HUES64 (cell line): ENCODE data around the gene AP1M2.
"Not testable (repeated sequence)": the region's sequence is repeated elsewhere in the genome, so short reads cannot be mapped to it uniquely, and the experiment has no call there.

ENCODE experiments used
- H3K27ac ChIP-seq: 2 replicates; pipeline ENCODE4 v1.7.0; 2013; ENCODE audit warnings: low read depth, low read length, inconsistent platforms
- H3K27me3 ChIP-seq: 2 replicates; pipeline ENCODE4 v1.6.1; 2013; ENCODE audit warnings: mild to moderate bottlenecking, low read length; ENCODE audit not compliant: insufficient read depth
- H3K36me3 ChIP-seq: 2 replicates; pipeline ENCODE4 v1.6.1; 2013; ENCODE audit warnings: mild to moderate bottlenecking, low read length; ENCODE audit not compliant: insufficient read depth
- H3K4me1 ChIP-seq: 2 replicates; pipeline ENCODE4 v1.6.1; 2013; ENCODE audit warnings: mild to moderate bottlenecking, low read length, moderate library complexity; ENCODE audit not compliant: insufficient read depth
- H3K4me3 ChIP-seq: 2 replicates; pipeline ENCODE4 v1.5.1; 2013; ENCODE audit warnings: mild to moderate bottlenecking, low read length, moderate library complexity
- H3K9ac ChIP-seq: 2 replicates; pipeline ENCODE4 v1.6.1; 2013; ENCODE audit warnings: mild to moderate bottlenecking, low read depth, low read length
- H3K9me3 ChIP-seq: 2 replicates; pipeline ENCODE4 v1.6.1; 2013; ENCODE audit warnings: low read depth, low read length; ENCODE audit not compliant: insufficient read depth
- WGBS: fragments of 150-250, 120-280 bp; methylation state at CpG from one replicate; pipeline ENCODE4 v1.1.7; 2013; ENCODE audit warnings: missing lambda C conversion rate; 5-methylcytosine and 5-hydroxymethylcytosine counted together

The AP1M2 gene

DNA sequence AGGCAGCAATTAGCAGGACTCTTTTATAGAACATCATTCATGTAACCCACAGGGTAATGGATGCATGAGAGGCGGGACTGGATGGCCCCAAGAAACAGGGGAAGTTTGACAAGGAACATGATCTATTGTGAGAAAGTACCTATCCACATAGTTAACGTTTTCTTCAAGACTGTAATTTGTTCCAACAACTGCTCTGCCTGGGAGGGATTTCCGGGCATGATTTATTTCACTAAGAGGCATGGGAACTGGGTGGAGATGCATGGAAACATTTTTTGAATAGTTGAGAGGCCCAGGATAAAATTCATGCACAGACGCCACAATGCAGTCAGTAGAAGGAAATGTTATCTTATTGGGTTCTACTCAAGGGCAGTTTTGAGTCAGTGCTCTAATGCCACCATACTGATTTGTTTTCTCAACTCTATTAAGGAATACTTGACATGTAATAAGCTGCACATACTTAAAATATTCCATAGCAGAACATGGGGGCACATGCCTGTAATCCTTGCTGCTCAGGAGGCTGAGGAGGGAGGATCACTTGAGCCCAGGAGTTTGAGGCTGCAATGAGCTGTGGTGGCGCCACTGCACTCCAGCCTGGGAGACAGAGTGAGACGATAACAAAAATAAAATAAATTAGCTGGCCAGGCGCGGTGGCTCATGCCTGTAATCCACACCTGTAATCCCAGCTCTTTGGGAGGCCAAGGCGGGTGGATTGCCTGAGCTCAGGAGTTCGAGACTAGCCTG, 53.3 kb downstream of the AP1M2 start:
- Histone ChIP-seq H3K27ac (no peak overlapping the region), H3K4me1 (no peaks in the 10 kb centered on the region), H3K9me3 (no peaks in the 10 kb centered on the region), H3K36me3 (no peaks in the 10 kb centered on the region), H3K27me3 (no peaks in the 10 kb centered on the region; the same call in 1 of the 2 replicates), H3K9ac (no peak overlapping the region), H3K4me3 (no peak overlapping the region)
- 90% methylated on average over 10 of the region's 10 CpGs for WGBS

DNA sequence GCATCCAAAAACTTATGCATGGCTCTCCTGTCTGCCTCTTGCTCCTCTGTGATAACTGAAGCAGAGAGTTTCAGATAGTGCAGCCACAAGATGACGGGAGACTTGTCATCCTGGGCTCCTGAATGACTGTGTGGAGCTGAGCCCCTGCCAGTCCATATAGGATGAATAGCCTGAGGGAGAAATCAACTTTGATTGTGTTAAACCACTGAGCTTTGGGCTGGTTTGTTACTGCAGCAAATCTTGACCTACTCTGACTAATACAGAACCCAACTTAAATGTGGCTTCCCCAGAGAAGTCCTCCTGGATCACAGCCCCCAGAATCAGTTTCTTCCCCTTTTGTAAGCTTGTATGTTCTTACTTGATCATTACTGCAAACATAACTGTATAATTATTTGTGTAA, 54.7 kb downstream of the AP1M2 start:
- no peaks in the 10 kb centered on the region for H3K4me1 ChIP-seq
- no peaks in the 10 kb centered on the region; the same call in 1 of the 2 replicates for H3K27me3 ChIP-seq
- WGBS, result 89% methylated on average over 1 of the region's 1 CpG
- no peak overlapping the region for H3K27ac ChIP-seq
- no peaks in the 10 kb centered on the region for H3K36me3 ChIP-seq
- no peak overlapping the region for H3K9ac ChIP-seq
- no peak overlapping the region for H3K4me3 ChIP-seq
- no peaks in the 10 kb centered on the region for H3K9me3 ChIP-seq

DNA sequence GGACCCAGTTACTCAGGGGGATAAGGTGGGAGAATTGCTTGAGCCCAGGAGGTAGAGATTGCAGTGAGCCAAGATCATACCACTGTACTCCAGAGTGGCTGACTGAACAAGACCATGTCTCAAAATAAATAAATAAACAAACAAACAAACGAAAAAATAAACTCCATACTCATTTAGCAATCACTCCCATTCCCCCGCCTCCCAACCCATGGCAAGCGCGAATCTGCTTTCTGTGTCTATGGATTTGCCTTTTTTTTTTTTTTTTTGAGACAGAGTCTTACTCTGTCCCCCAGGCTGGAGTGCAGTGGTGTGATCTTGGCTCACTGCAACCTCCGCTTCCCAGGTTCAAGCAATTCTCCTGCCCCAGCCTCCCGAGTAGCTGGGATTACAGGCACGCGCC, 60.2 kb downstream of the AP1M2 start:
- H3K4me3 ChIP-seq, H3K9me3 ChIP-seq, H3K36me3 ChIP-seq, H3K27ac ChIP-seq, H3K9ac ChIP-seq, H3K27me3 ChIP-seq, H3K4me1 ChIP-seq: not testable (repeated sequence)
- 90% methylated on average over 8 of the region's 8 CpGs for WGBS

DNA sequence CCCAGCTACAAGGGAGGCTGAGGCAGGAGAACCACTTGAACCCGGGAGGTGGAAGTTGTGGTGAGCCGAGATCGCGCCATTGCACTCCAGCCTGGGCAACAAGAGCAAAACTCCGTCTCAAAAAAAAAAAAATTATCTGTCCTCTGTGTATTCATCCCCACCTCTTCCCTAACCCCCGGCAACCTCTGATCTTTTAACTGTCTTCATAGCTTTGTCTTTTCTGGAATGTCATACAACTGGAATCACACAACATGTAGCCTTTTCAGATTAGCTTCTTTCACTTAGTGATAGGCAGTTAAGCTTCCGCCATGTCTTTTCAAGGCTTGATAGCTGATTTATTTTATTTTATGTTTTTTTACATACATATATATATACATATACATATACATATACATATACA, 61.5 kb downstream of the AP1M2 start:
- Histone ChIP-seq H3K27ac (no peak overlapping the region), H3K9ac (no peak overlapping the region), H3K36me3 (no peaks in the 10 kb centered on the region), H3K27me3 (no peaks in the 10 kb centered on the region), H3K9me3 (no peaks in the 10 kb centered on the region), H3K4me3 (no peak overlapping the region), H3K4me1 (no peaks in the 10 kb centered on the region)
- 93% methylated on average over 6 of the region's 7 CpGs for WGBS

DNA sequence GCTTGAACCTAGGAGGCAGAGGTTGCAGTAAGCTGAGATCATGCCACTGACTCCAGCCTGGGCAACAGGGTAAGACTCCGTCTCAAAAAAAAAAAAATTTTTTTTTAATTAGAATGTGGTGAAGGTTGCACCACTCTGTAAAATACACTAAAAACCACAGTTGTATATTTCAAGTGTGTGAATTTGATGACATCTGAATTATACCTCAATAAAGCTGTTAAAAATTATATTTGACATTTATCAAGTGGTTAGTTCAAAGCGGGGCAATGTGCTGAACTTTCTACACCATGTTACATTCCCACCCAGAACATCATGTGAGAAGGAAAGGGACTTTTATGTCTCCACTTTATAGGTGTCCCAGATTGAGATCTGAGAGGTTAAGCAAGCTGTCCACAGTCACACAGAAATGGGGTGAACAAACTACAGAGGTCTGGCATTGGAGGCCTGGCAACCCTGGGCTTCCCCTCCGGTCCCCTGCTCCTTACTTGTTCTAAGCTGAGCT, 63.9 kb downstream of the AP1M2 start:
- Histone ChIP-seq H3K4me3 (no peak overlapping the region), H3K4me1 (0 out of 2 replicates have a peak, but pooled peaks cover 2% of the 10 kb centered on the region), H3K9ac (no peak overlapping the region), H3K9me3 (no peaks in the 10 kb centered on the region), H3K36me3 (no peaks in the 10 kb centered on the region), H3K27me3 (peaks cover 18% of the 10 kb centered on the region), H3K27ac (no peak overlapping the region)
- 91% methylated on average over 1 of the region's 3 CpGs for WGBS
